PC-3 (cell line): ENCODE measurements around the gene DERL3.

ENCODE experiments used
- EZH2 ChIP-seq: fragments of 300-600 bp; sonication (generic); IDR thresholded peaks from one replicate; pipeline ENCODE4 v1.6.1; 2017; ENCODE audit warnings: antibody characterized with exemption, mild to moderate bottlenecking, low read length; ENCODE audit not compliant: unreplicated experiment
- TF ChIP-seq, protein P1 (sequence below): fragments of 300-600 bp; sonication (generic); conservative IDR thresholded peaks from 2 replicates; pipeline ENCODE4 v1.5.1; 2017; ENCODE audit warnings: antibody characterized with exemption, low read depth, mild to moderate bottlenecking, low read length

DNA sequence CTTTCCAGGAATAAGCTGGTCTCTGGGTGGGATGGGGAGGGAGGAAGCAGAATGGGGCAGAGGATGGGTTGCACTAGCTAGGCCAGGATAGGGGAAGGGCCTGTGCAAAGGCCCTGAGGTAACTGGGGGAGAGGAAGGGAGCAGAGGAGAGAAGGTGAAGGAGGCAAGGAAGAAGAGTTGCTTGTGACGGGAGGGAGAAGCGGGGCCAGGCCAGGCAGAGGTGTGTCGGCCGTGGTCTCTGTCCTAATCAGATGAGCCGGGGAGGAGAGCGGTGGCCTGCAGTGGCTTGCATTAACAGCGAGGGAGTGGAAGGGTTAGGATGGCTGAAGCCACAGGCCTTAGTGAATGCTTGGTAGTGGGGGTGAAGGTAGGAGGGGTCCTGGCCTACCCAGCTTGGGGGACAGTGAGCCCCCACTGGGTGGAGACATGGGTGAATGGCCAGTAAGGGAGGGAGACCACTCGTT is 6.0 kb upstream of the DERL3 start:
- TF ChIP-seq, protein P1, sequence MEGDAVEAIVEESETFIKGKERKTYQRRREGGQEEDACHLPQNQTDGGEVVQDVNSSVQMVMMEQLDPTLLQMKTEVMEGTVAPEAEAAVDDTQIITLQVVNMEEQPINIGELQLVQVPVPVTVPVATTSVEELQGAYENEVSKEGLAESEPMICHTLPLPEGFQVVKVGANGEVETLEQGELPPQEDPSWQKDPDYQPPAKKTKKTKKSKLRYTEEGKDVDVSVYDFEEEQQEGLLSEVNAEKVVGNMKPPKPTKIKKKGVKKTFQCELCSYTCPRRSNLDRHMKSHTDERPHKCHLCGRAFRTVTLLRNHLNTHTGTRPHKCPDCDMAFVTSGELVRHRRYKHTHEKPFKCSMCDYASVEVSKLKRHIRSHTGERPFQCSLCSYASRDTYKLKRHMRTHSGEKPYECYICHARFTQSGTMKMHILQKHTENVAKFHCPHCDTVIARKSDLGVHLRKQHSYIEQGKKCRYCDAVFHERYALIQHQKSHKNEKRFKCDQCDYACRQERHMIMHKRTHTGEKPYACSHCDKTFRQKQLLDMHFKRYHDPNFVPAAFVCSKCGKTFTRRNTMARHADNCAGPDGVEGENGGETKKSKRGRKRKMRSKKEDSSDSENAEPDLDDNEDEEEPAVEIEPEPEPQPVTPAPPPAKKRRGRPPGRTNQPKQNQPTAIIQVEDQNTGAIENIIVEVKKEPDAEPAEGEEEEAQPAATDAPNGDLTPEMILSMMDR = no peak
- TF ChIP-seq EZH2 = no peak
